CD4-positive, alpha-beta T cell (primary cell): ENCODE data around the gene IPCEF1. TPM values are rescaled to one million over a fixed set of nuclear protein-coding genes. Genes with fewer than 3 reads are reported as not detected.

Experiments
- ATAC-seq: fragments of 200-7000 bp; cut with Tn5 transposase; one replicate; pipeline ENCODE4 v1.10.0; 2022; ENCODE audit warnings: mild to moderate bottlenecking; ENCODE audit not compliant: poor library complexity
- CTCF ChIA-PET: fragments of 350-600 bp; sonication (Branson Sonifier 250); formaldehyde crosslinking; loops from one replicate; lab custom pipeline; 2021; ENCODE audit warnings: antibody characterized with exemption, inconsistent platforms; lab: Charles Lee
- POLR2A ChIA-PET: fragments of 350-600 bp; sonication (Branson Sonifier 250); formaldehyde crosslinking; loops from one replicate; lab custom pipeline; 2021; ENCODE audit warnings: antibody characterized with exemption, inconsistent platforms; lab: Charles Lee
- DNase-seq, 14 experiments: peaks; one replicate each; pipeline ENCODE4 v3.0.0-alpha.2; 2013 to 2020; ENCODE audit warnings: mixed read lengths in 2 of 14
- H3K27ac ChIP-seq, 2 donors: one replicate each; pipeline versions ENCODE4 v1.5.1 to v1.7.0; 2013; ENCODE audit warnings: low read length in 2 of 2, low read depth in 1 of 2, mild to moderate bottlenecking in 1 of 2
- H3K27me3 ChIP-seq, 2 experiments: 1 replicate in 1 of 2; 2 replicates in 1 of 2; pipeline versions ENCODE4 v1.6.1 to v1.7.0; 2013; ENCODE audit warnings: low read length in 2 of 2, control low read depth in 1 of 2, mild to moderate bottlenecking in 1 of 2, moderate library complexity in 1 of 2; ENCODE audit not compliant: insufficient read depth in 2 of 2, control insufficient read depth in 1 of 2
- H3K36me3 ChIP-seq: one replicate; pipeline ENCODE4 v1.6.1; 2013; ENCODE audit warnings: low read length, control low read depth; ENCODE audit not compliant: insufficient read depth
- H3K4me1 ChIP-seq: one replicate; pipeline ENCODE4 v1.6.1; 2013; ENCODE audit warnings: low read length, control low read depth; ENCODE audit not compliant: insufficient read depth
- H3K4me3 ChIP-seq: one replicate; pipeline ENCODE4 v1.5.1; 2013; ENCODE audit warnings: mild to moderate bottlenecking, low read length, moderate library complexity
- H3K9me3 ChIP-seq, 2 experiments: 1 replicate in 1 of 2; 2 replicates in 1 of 2; pipeline versions ENCODE4 v1.6.1 to v1.7.0; 2013; ENCODE audit warnings: low read length in 2 of 2, mild to moderate bottlenecking in 2 of 2, control low read depth in 1 of 2, moderate library complexity in 1 of 2; ENCODE audit not compliant: control insufficient read depth in 1 of 2, insufficient read depth in 1 of 2
- H3K27ac Mint-ChIP-seq: one replicate; pipeline ENCODE4 v1.8.0; 2020; ENCODE audit warnings: mixed read lengths
- H3K27me3 Mint-ChIP-seq: one replicate; pipeline ENCODE4 v1.8.0; 2021; ENCODE audit warnings: mixed read lengths
- H3K36me3 Mint-ChIP-seq: one replicate; pipeline ENCODE4 v1.8.0; 2021; ENCODE audit warnings: low read depth, mixed read lengths
- H3K4me1 Mint-ChIP-seq: one replicate; pipeline ENCODE4 v1.8.0; 2021; ENCODE audit warnings: low read depth, mixed read lengths
- H3K4me3 Mint-ChIP-seq: one replicate; pipeline ENCODE4 v1.8.0; 2020; ENCODE audit warnings: mild to moderate bottlenecking, mixed read lengths
- H3K9me3 Mint-ChIP-seq: one replicate; pipeline ENCODE4 v1.8.0; 2020; ENCODE audit warnings: mixed read lengths
- CTCF ChIP-seq: fragments of 200-600 bp; IDR thresholded peaks from one replicate; pipeline ENCODE4 v1.8.0; 2022; ENCODE audit warnings: antibody characterized with exemption, mild to moderate bottlenecking
- intact Hi-C, 2 experiments: fragments of 100-400 bp; cut with DNase I in 1 of 2; cut with micrococcal nuclease in 1 of 2; formaldehyde crosslinking; loops; one replicate each; pipeline versions ENCODE4 v1.15.1 to v1.9.0; 2023 to 2025; cut with DNase I, micrococcal nuclease
- total RNA-seq, 174 experiments: library from RNA in 2 of 174; stranded (reverse) in 2 of 174; gene quantifications; one replicate each; pipeline ENCODE4 v1.2.3 and lab custom pipeline; 2021 to 2026

IPCEF1 gene
- total RNA-seq, 2 experiments from 2014 or later, result 92.4 to 96.8 TPM

GRCh38 chr6:154156135-154156896, 200.3 kb downstream of the IPCEF1 start:
- POLR2A ChIA-PET, result interaction anchor here (0.6 to 3.4 kb wide), 7 partner anchors 88 to 212 kb away, joined by 3 to 25 read pairs (median 6); no protein-coding TSS in a partner anchor
- intact Hi-C loops, result loop anchor here (2.0 to 10.0 kb wide), 2 partner anchors 518 to 648 kb away; no protein-coding TSS in a partner anchor
- H3K27ac ChIP-seq, result peak overlapping the region; percentile 75 to 77

GRCh38 chr6:154154389-154154967, 202.1 kb downstream of the IPCEF1 start:
- Mint-ChIP-seq H3K27ac (peak overlapping the region; percentile 93), H3K4me3 (no peak overlapping the region), H3K9me3 (no peaks in the 10 kb centered on the region), H3K27me3 (no peaks in the 10 kb centered on the region), H3K36me3 (peaks cover 13% of the 10 kb centered on the region), H3K4me1 (peaks cover 55% of the 10 kb centered on the region)
- peaks cover 33% of the 10 kb centered on the region for H3K4me1 ChIP-seq
- peak; percentile 92 for TF ChIP-seq CTCF
- ChIA-PET CTCF (interaction anchor here (1.3 to 10.5 kb wide), 5 partner anchors 11 to 217 kb away, joined by 4 to 117 read pairs (median 4); no protein-coding TSS in a partner anchor), POLR2A (interaction anchor here (1.1 to 3.6 kb wide), 2 partner anchors 120 to 123 kb away, joined by 3 to 18 read pairs; no protein-coding TSS in a partner anchor)
- H3K27me3 ChIP-seq, result no peaks in the 10 kb centered on the region
- peaks cover 8% of the 10 kb centered on the region for H3K36me3 ChIP-seq
- peak; percentile 40 to 89 (median 56) for DNase-seq
- intact Hi-C loops, result loop anchor here (1.0 to 10.0 kb wide), 6 partner anchors 123 to 651 kb away; no protein-coding TSS in a partner anchor
- no peak for ATAC-seq
- H3K9me3 ChIP-seq, result no peaks in the 10 kb centered on the region
- H3K4me3 ChIP-seq, result no peak overlapping the region
- H3K27ac ChIP-seq, result peak overlapping the region in 1 of 2 donors; percentile 9

More at GRCh38 chr6:154156135-154156896, 200.3 kb downstream of the IPCEF1 start:
- ATAC-seq (peak; percentile 93), DNase-seq (peak; percentile 36 to 84 (median 58))
- H3K4me1 ChIP-seq, result peaks cover 33% of the 10 kb centered on the region
- Mint-ChIP-seq H3K4me1 (peaks cover 68% of the 10 kb centered on the region), H3K27me3 (no peaks in the 10 kb centered on the region), H3K27ac (peak overlapping the region; percentile 93), H3K9me3 (no peaks in the 10 kb centered on the region), H3K4me3 (peak overlapping the region; percentile 80), H3K36me3 (peaks cover 26% of the 10 kb centered on the region)
- peak; percentile 78 for TF ChIP-seq CTCF
- peaks cover 15% of the 10 kb centered on the region for H3K36me3 ChIP-seq
- H3K27me3 ChIP-seq, result no peaks in the 10 kb centered on the region
- peak overlapping the region; percentile 44 for H3K4me3 ChIP-seq
- CTCF ChIA-PET, result interaction anchor here (1.7 to 10.5 kb wide), 2 partner anchors 89 to 120 kb away, joined by 6 to 117 read pairs; no protein-coding TSS in a partner anchor
- no peaks in the 10 kb centered on the region for H3K9me3 ChIP-seq

- Histone ChIP-seq H3K9me3 (no peaks in the 10 kb centered on the region), H3K36me3 (no peaks in the 10 kb centered on the region), H3K27ac (no peak overlapping the region), H3K4me1 (no peaks in the 10 kb centered on the region), H3K4me3 (no peak overlapping the region), H3K27me3 (no peaks in the 10 kb centered on the region)
- ChIA-PET POLR2A (no interaction called here), CTCF (no interaction called here)
- Mint-ChIP-seq H3K9me3 (no peaks in the 10 kb centered on the region), H3K4me3 (no peak overlapping the region), H3K4me1 (peaks cover 6% of the 10 kb centered on the region), H3K27ac (no peak overlapping the region), H3K36me3 (no peaks in the 10 kb centered on the region), H3K27me3 (no peaks in the 10 kb centered on the region)
- ATAC-seq, result no peak
- no peak for TF ChIP-seq CTCF
- intact Hi-C loops, result no loop called here
- DNase-seq, result no peak
Measured at GRCh38 chr6:154143753-154144152, 212.8 kb downstream of the IPCEF1 start.
